ENCODE results near the gene IL1RAPL2.
"Not testable (repeated sequence)": the region's sequence is repeated elsewhere in the genome, so short reads cannot be mapped to it uniquely, and the experiment has no call there.

GRCh38 chrX:105028962-105029361 is 463.0 kb downstream of the IL1RAPL2 start:
- TF ChIP-seq POLR2AphosphoS5 (IDR thresholded peaks at IDR 0.05): not testable (repeated sequence)
- TF ChIP-seq, protein P1, sequence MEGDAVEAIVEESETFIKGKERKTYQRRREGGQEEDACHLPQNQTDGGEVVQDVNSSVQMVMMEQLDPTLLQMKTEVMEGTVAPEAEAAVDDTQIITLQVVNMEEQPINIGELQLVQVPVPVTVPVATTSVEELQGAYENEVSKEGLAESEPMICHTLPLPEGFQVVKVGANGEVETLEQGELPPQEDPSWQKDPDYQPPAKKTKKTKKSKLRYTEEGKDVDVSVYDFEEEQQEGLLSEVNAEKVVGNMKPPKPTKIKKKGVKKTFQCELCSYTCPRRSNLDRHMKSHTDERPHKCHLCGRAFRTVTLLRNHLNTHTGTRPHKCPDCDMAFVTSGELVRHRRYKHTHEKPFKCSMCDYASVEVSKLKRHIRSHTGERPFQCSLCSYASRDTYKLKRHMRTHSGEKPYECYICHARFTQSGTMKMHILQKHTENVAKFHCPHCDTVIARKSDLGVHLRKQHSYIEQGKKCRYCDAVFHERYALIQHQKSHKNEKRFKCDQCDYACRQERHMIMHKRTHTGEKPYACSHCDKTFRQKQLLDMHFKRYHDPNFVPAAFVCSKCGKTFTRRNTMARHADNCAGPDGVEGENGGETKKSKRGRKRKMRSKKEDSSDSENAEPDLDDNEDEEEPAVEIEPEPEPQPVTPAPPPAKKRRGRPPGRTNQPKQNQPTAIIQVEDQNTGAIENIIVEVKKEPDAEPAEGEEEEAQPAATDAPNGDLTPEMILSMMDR (IDR thresholded peaks at IDR 0.05): not testable (repeated sequence)

All from esophagus muscularis mucosa (tissue), 3 donors.